ENCODE measurements around the gene NTF4.

DNA sequence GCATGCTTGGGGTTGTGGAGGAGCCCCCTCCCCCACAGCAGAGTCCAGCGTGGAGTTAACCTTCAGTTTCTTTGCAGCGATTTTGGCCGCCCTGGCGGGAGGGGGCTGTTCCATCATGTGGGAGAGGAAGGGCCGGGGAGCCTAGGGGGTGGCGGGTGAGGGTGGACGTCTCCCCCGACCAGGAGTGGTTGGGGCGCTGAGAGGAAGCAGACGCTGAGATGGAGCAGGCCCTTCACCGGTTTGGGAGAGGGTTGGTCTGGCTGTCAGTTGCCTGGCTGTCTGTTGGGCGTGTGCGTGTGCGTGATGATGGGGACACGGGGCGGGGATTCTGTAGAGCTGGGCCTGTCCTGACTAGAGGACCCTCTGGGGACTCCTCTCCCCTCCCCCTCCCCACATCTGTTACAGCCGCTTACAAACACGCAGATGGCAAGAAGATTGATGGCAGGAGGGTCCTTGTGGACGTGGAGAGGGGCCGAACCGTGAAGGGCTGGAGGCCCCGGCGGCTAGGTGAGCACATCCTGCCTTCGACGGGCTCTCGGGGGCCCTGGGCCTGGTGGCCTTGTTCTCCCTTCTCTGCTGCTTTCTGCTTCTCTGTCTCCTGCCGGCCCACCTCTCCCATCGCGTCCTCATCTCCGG is 39.7 kb upstream of the NTF4 start:
- TF ChIP-seq CTCF (IDR thresholded peaks at IDR 0.05; ENCODE audit: control extremely low read depth in 1 of 3, insufficient read depth in 1 of 3, low read depth in 1 of 3, low read length in 3 of 3) (no peak), MAX (IDR thresholded peaks at IDR 0.05) (no peak), RXRA (IDR thresholded peaks at IDR 0.05; ENCODE audit: insufficient read depth, low read depth, low read length) (no peak), JUND (IDR thresholded peaks at IDR 0.05; ENCODE audit: low read length) (no peak), POLR2A (IDR thresholded peaks at IDR 0.05; ENCODE audit: control extremely low read depth in 1 of 2, low read depth in 2 of 2, low read length in 2 of 2) (no peak), TAF1 (IDR thresholded peaks at IDR 0.05; ENCODE audit: low read depth, low read length) (no peak), SIN3A (conservative IDR thresholded peaks at IDR 0.05 in 1 of 2, IDR thresholded peaks at IDR 0.05 in 1 of 2; ENCODE audit: low read depth in 1 of 2, low read length in 2 of 2) (no peak)

Data from H1 (cell line).